ENCODE measurements around the gene KLHL28. TPM values are rescaled to one million over a fixed set of nuclear protein-coding genes. Genes with fewer than 3 reads are reported as not detected.

The KLHL28 gene
- total RNA-seq, 1 donor from 2014 or later: 12.8 TPM

DNA sequence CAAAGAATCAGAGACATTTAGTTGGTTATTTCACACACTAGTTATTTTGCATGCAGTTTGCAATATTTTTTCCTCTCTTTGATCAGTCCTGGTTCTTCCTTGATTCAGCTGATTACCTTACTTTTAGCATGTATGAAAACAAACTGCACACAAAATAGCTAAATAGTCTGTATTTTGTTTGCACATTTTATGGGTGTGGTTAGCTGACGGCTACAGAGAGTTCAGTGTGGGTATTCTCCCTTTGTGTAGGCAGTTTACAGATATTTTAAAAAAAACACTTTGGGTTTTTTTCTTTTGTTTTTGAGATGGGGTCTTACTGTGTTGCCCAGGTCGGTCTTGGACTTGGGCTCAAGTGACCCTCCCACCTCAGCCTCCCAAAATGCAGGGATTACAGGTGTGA lies 28.8 kb upstream of the KLHL28 start:
- no peaks in the 10 kb centered on the region for H3K36me3 ChIP-seq
- H3K4me3 ChIP-seq: no peak overlapping the region
- no peaks in the 10 kb centered on the region for H3K9me3 ChIP-seq
- no peaks in the 10 kb centered on the region for H3K27me3 ChIP-seq
- peaks cover 6% of the 10 kb centered on the region for H3K4me1 ChIP-seq
- H3K27ac ChIP-seq: no peak overlapping the region
- DNase-seq (ENCODE audit: extremely low spot score in 2 of 2): no peak
- intact Hi-C loops (cut with DNase I): no loop called here
- TF ChIP-seq POLR2AphosphoS5 (IDR thresholded peaks at IDR 0.05; ENCODE audit: insufficient read depth in 1 of 2, low read depth in 1 of 2) (no peak), POLR2A (IDR thresholded peaks at IDR 0.05) (no peak)
- TF ChIP-seq, protein P1, sequence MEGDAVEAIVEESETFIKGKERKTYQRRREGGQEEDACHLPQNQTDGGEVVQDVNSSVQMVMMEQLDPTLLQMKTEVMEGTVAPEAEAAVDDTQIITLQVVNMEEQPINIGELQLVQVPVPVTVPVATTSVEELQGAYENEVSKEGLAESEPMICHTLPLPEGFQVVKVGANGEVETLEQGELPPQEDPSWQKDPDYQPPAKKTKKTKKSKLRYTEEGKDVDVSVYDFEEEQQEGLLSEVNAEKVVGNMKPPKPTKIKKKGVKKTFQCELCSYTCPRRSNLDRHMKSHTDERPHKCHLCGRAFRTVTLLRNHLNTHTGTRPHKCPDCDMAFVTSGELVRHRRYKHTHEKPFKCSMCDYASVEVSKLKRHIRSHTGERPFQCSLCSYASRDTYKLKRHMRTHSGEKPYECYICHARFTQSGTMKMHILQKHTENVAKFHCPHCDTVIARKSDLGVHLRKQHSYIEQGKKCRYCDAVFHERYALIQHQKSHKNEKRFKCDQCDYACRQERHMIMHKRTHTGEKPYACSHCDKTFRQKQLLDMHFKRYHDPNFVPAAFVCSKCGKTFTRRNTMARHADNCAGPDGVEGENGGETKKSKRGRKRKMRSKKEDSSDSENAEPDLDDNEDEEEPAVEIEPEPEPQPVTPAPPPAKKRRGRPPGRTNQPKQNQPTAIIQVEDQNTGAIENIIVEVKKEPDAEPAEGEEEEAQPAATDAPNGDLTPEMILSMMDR (IDR thresholded peaks at IDR 0.05): no peak

DNA sequence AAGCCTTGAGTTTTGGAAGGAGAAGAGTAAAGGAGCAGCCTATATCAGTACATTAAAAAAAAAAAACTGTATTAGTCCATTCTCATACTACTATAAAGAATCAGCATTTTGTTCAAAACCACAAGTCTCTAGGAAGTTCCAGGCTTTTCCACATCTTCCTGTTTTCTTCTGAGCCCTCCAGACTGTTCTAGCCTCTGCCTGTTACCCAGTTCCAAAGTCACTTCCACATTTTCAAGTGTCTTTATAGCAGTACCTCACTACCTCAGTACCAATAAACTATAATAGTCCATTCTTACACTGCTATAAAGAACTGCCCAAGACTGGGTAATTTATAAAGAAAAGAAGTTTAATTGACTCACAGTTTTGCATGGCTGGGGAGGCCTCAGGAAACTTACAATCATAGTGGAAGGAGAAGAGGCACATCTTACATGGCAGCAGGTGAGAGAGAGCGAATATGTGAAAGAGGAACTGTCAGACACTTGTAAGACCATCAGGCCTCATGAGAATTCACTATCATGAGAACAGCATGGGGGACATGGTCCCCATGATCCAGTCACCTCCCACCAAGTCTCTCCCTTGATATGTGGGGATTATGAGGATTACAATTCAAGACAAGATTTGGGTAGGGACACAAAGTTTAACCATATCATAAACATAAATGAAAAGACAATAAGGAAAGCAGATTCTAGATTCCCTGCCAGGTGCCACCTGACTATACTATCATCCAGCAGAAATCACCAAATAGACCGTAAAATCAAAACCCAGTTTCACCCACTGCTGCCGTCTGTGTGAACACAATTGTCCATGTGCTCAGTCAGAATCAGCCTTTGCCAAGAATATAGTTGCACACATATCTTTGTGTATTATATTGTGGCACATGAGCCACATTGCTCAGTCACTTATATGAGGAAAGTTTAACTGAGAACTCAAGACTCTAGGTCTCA lies 28.0 kb upstream of the KLHL28 start:
- Histone ChIP-seq H3K27ac (no peak overlapping the region), H3K4me3 (no peak overlapping the region), H3K9me3 (no peaks in the 10 kb centered on the region), H3K36me3 (no peaks in the 10 kb centered on the region), H3K27me3 (no peaks in the 10 kb centered on the region), H3K4me1 (peaks cover 6% of the 10 kb centered on the region)
- intact Hi-C loops (cut with DNase I): no loop called here
- TF ChIP-seq POLR2AphosphoS5 (IDR thresholded peaks at IDR 0.05; ENCODE audit: insufficient read depth in 1 of 2, low read depth in 1 of 2) (no peak), POLR2A (IDR thresholded peaks at IDR 0.05) (no peak)
- TF ChIP-seq, protein P1 (IDR thresholded peaks at IDR 0.05): no peak
- no peak for DNase-seq (ENCODE audit: extremely low spot score in 2 of 2)

DNA sequence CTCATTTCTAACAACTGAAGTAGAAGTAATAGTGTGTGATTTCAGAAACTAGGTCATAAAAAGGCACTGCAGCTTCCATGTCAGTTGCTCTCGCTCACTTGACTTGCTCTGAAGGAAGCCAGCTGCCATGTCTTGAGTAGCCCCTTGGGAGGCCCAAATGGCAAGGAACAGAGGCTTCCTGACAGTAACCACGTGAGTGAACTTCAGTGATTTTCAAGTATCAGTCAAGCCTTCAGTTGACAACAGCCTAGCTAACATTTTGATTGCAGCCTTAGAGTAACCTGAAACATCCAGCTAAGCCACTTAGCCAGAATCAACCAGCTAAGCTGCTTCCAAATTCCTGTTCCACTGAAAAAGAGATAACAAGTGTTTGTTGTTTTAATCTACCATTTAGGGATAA lies 26.9 kb upstream of the KLHL28 start:
- no peaks in the 10 kb centered on the region for H3K36me3 ChIP-seq
- no peaks in the 10 kb centered on the region for H3K9me3 ChIP-seq
- DNase-seq (ENCODE audit: extremely low spot score in 2 of 2): no peak
- intact Hi-C loops (cut with DNase I): no loop called here
- H3K27ac ChIP-seq: no peak overlapping the region
- H3K4me3 ChIP-seq: no peak overlapping the region
- no peak for TF ChIP-seq POLR2A (IDR thresholded peaks at IDR 0.05)
- TF ChIP-seq, protein P1 (IDR thresholded peaks at IDR 0.05): no peak
- no peak for TF ChIP-seq POLR2AphosphoS5 (IDR thresholded peaks at IDR 0.05; ENCODE audit: insufficient read depth in 1 of 2, low read depth in 1 of 2)
- no peaks in the 10 kb centered on the region for H3K27me3 ChIP-seq
- peaks cover 6% of the 10 kb centered on the region for H3K4me1 ChIP-seq

DNA sequence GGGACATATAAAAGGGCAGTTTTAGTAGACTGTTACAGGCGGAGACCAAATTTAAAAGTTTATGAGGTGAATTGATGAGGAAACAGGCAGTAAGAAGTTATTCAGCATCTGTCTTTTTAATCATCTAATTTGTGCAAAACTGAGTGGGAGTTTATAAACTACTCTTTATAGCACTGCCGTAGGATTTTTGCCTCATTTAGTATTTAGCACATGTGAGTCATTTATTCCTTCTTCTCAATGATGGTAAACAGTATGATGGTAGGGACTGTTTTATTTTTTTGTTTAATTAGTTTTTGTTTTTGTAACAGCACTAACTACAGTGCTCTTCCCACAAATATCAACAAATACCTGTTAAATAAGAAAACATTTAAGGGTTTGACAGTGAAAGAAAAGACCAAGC lies 20.8 kb upstream of the KLHL28 start:
- intact Hi-C loops (cut with DNase I): no loop called here
- Histone ChIP-seq H3K36me3 (no peaks in the 10 kb centered on the region), H3K9me3 (no peaks in the 10 kb centered on the region), H3K27me3 (no peaks in the 10 kb centered on the region), H3K4me1 (peaks cover 14% of the 10 kb centered on the region), H3K4me3 (no peak overlapping the region), H3K27ac (no peak overlapping the region)
- DNase-seq (ENCODE audit: extremely low spot score in 2 of 2): no peak
- TF ChIP-seq POLR2A (IDR thresholded peaks at IDR 0.05) (no peak), POLR2AphosphoS5 (IDR thresholded peaks at IDR 0.05; ENCODE audit: insufficient read depth in 1 of 2, low read depth in 1 of 2) (no peak)
- TF ChIP-seq, protein P1 (IDR thresholded peaks at IDR 0.05): no peak

DNA sequence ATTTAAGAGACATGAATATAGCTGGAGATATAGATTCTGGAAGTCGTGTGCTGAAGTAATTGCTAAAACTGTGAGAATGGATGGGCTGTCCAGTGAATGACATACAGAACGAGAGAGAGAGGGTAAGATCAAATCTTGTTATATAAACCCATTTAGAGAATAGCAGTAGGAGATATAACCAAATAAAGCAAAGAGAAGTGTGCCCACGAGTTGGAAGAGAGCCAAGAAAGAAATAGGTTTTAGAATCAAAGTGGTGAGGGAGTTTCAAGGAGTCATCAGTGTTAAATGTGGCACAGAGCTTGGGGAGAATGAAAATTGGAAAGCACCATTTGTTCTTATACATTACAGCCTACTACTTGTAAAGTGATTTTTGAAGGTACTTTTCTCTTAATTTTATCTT lies 19.5 kb upstream of the KLHL28 start:
- H3K4me3 ChIP-seq: no peak overlapping the region
- intact Hi-C loops (cut with DNase I): no loop called here
- DNase-seq (ENCODE audit: extremely low spot score in 2 of 2): no peak
- H3K36me3 ChIP-seq: no peaks in the 10 kb centered on the region
- peaks cover 14% of the 10 kb centered on the region for H3K4me1 ChIP-seq
- no peak overlapping the region for H3K27ac ChIP-seq
- no peak for TF ChIP-seq POLR2A (IDR thresholded peaks at IDR 0.05)
- TF ChIP-seq, protein P1 (IDR thresholded peaks at IDR 0.05): no peak
- no peak for TF ChIP-seq POLR2AphosphoS5 (IDR thresholded peaks at IDR 0.05; ENCODE audit: insufficient read depth in 1 of 2, low read depth in 1 of 2)
- no peaks in the 10 kb centered on the region for H3K9me3 ChIP-seq
- H3K27me3 ChIP-seq: no peaks in the 10 kb centered on the region
